Stimulated activated CD4-positive, alpha-beta T cell treated with anti-CD3 and anti-CD28 coated beads, Interleukin-2, amount 100 ng/mL, for 24 hours (primary cell): Measurements from ENCODE around the gene NDUFA11.
"Not testable (repeated sequence)": the region's sequence is repeated elsewhere in the genome, so short reads cannot be mapped to it uniquely, and the experiment has no call there.

Experiments used
- DNase-seq, 2 donors: peaks; one replicate each; pipeline ENCODE4 v3.0.0-alpha.2; 2020

NDUFA11 gene

DNA sequence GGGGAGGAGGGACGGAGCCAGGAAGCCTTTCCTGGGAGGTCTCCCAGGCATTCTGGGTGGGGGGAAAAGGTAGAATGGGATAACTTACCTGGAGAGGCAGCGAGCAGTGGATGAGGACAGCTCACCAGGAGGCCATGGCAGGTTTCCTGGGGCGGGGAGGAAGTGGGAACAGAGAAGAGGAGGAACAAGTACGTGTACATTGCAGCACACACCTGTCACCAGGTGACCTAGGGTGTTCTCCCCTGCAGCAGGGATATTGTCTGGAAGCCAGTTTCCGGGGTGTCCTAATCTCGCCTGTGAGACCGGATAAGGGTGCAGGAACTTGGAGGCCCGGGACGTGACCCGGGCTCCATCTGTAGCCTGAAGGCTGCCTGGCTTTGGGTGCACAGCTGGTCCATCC, 52.3 kb downstream of the NDUFA11 start, which contains the start of gene FUT3:
TSS of gene FUT3 (minus strand) at position 148 of the 400 bp plus-strand sequence.
- no peak for DNase-seq

GRCh38 chr19:5850743-5851293, 52.8 kb downstream of the NDUFA11 start:
- DNase-seq, result no peak

GRCh38 chr19:5850189-5850588, 53.4 kb downstream of the NDUFA11 start:
- DNase-seq, result no peak

- not testable (repeated sequence) for DNase-seq
These were observed 55.0 kb downstream of the NDUFA11 start for GRCh38 chr19:5848621-5849020.

DNA sequence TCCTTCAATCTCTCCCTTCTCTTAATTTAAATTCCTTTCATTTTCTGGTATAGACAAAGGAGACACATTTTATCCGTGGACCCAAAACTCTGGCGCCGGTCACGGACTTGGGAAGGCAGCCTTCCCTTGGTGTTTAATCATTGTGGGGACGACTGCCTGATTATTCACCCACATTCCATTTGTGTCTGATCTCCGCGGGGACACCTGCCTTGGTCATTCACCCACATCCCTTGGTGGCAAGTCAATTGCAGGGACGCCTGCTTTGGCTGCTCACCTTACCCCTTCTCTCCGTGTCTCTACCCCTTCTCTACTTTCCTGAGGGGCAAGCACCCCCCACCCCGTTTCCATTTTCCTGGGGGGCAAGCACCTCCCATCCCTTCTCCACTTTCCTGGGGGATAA, 55.7 kb downstream of the NDUFA11 start:
- DNase-seq, result not testable (repeated sequence)
